GM18502 (cell line): Measurements from ENCODE around the gene AGBL4.
"Not testable (repeated sequence)": the region's sequence is repeated elsewhere in the genome, so short reads cannot be mapped to it uniquely, and the experiment has no call there.

Source experiments
- ATAC-seq: cut with Tn5 transposase; IDR thresholded peaks from one replicate; pipeline ENCODE4 v1.9.1; 2021; ENCODE audit warnings: mild to moderate bottlenecking; ENCODE audit not compliant: unreplicated experiment, poor library complexity

AGBL4 gene

GRCh38 chr1:49323925-49324540 lies 699.7 kb downstream of the AGBL4 start:
- ATAC-seq, result no peak

GRCh38 chr1:49320493-49320892 lies 703.3 kb downstream of the AGBL4 start:
- ATAC-seq, result not testable (repeated sequence)

- no peak for ATAC-seq
These were observed 704.3 kb downstream of the AGBL4 start for GRCh38 chr1:49319426-49319963.

- ATAC-seq, result no peak
These were observed 705.5 kb downstream of the AGBL4 start for GRCh38 chr1:49318218-49318617.

DNA sequence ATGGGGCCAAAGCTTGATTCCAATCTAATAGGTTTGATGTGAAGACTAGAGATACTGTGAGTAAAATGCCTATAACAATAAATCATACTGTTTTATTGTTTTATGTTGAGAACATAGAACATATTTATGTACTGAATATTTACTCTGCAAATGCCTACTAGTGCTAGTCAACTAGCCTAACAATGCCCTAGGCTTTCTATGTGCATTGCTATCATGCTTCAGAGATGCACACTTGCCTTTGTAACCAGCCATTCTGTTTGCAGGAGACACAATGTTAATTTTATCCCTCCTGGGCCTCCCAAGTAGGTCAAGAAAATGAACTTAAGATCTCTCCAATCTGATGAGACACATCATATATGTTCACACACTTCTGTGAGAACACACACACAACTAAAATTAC lies 716.3 kb downstream of the AGBL4 start:
- ATAC-seq, result no peak

DNA sequence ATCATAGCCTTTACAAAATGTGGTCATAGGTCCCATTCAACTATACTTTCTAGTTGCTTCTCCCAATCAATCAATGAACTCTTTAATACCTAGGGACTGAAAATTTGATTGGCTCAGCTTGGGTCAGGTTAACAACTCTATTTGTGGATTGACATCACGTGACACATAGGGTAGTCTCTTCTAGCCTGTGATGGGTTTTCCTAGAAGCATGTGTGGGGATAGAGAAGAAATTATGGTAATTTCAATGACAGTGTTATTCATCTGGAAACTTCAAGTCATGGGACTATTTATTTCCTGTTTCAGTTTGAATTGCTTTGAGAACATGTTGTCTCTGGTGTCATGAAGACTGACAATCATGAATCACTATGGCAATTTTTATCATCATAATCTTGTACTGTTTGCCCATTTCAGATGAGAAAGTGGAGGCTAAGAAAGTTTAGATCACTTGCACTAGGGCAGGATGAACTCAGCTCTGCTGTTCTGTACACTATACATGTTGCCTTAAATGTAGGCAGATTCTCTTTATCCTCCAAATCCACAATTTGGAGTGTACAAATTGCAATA lies 717.2 kb downstream of the AGBL4 start:
- ATAC-seq, result no peak

DNA sequence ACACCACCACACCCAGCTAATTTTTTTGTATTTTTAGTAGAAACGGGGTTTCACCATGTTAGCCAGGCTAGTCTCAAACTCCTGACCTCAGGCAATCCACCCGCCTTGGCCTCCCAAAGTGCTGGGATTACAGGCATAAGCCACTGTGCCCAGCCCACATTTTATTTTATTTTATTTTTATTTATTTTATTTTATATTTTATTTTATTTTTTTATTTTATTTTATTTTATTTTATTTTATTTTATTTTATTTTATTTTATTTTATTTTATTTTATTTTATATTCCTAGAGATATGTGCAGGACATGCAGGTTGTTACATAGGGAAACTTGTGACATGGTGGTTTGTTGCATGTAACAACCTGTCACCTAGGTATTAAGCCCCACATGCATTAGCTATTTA lies 721.4 kb downstream of the AGBL4 start:
- not testable (repeated sequence) for ATAC-seq

DNA sequence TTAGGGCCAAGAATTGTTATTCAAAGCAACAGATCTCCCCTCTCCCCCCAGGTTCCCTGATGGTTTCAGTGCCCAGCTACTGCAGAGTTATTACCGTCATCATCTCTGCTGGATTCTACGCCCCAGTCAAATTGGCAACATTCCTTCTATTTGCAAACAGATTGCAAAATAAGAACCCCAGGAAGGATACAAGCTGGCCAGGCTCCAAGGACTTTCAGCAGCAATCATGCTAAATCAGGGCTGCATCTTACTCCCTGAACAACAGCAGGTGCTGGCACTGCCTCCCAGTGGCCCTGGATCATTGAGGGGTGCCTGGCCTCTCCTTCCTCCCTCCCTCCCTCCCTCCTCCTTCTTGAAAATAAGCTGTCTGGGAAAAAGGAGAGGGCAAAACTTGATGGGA lies 725.5 kb downstream of the AGBL4 start:
- ATAC-seq, result no peak

DNA sequence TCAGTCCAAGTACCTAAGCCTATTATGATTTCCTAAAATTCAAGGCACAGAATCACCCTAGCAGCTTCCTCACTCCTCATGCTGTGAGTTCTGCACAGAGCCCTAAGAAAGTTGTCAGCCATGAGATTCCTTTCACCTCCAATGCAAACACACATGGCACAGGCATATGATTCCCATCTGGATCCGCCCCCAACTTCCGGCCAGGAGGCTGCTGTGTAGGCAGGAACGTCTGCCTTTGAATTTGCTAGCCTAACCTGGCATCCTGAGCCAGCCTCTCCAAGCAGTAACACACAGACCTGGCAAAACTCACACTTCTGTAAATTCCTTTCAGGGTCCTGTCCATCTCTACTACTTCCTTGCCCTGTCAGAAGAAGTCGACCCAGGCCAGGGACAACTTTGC lies 726.0 kb downstream of the AGBL4 start:
- ATAC-seq, result no peak

- ATAC-seq, result no peak
These were observed 729.2 kb downstream of the AGBL4 start for GRCh38 chr1:49294539-49294938.

GRCh38 chr1:49293016-49293415 lies 730.7 kb downstream of the AGBL4 start:
- ATAC-seq, result no peak

GRCh38 chr1:49257211-49258049 lies 766.3 kb downstream of the AGBL4 start:
- ATAC-seq, result not testable (repeated sequence)

DNA sequence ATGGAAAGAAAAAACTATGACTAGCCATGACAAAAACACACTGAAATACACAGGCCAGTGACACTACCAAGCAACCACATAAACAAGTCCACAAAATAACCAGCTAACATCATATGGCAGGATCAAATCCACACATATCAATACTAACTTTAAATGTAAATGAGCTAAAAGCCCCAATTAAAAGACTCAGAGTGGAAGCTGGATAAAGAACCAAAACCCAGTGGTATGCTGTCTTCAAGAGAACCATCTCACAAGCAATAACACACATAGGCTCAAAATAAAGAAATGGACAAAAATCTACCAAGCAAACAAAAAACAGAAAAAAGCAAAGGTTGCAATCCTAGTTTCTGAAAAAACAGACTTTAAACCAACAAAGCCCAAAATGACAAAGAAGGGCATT lies 770.8 kb downstream of the AGBL4 start:
- ATAC-seq, result no peak

GRCh38 chr1:49251019-49251784 lies 772.6 kb downstream of the AGBL4 start:
- no peak for ATAC-seq

- no peak for ATAC-seq
These were observed 783.0 kb downstream of the AGBL4 start for GRCh38 chr1:49240709-49241221.

DNA sequence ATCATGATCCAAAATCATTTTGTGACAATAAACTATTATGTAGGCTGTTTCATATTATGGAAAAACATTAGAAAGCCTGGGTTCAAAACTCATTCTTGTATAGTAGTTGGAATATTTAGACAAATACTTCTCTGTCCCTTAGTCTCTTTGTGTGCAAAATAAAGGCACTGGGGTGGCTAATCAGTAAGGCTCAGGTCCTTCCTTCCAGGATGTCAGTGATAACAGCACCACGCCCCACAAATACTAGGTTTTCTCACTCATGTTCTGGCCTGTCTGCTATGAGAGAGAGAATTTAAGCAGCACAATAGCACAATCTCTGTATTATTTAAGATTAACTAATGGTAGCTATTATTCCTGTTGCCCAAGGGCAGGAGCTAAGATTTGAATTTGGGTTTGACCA lies 788.8 kb downstream of the AGBL4 start:
- no peak for ATAC-seq

GRCh38 chr1:49229555-49229954 lies 794.2 kb downstream of the AGBL4 start:
- no peak for ATAC-seq

DNA sequence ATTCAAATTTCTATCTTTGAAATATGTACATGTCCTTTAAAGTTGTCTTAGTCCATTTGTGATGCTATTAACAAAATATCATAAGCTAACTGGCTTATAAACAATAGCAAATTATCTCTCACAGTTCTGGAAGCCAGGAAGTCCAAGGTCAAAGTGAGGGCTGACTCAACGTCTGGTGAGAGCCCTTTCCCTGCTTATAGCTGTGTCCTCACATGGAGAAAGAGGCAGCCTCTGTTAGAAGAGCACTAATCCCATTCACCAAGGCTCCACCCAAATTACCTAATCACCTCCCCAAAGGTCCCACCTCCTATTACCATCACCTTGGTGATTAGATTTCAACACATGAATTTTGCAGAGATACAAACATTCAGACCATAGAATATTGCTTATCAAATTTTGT lies 797.0 kb downstream of the AGBL4 start:
- ATAC-seq, result no peak

DNA sequence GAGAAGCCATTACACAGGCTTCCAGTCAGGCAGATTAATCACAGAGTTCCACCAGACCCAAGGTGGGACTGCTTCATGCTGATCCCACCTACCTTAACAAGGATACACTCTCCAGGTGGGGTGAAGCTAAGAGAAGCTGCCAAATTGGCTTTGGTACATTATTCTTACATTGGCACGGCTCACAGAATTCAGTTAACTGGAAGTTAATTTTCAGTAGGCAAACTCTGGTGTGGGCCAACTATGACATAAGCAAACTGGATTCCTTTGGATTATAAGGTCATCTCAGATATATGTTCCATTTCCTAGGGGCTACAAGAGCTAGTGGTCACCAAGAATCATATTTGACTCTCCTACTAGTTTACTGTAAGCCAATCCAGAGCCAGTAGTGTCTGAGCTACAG lies 798.3 kb downstream of the AGBL4 start:
- no peak for ATAC-seq

DNA sequence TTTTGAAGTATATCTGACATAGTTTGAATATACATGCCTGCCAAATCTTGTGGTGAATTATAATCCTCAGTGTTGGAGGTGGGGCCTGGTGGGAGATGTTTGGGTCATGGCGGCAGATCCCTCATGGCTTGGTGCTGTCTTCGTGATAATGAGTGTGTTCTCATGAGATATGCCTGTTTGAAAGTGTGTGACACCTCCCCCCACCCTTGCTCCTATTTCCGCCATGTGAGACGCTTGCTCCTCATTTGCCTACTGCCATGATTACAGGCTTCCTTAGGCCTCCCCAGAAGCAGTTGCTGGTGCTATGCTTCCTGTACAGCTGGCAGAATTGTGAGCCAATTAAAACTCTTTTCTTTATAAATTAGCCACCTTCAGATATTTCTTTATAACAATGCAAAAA lies 810.5 kb downstream of the AGBL4 start:
- ATAC-seq, result no peak
